ENCODE measurements around the gene DENND1B.

DENND1B gene

GRCh38 chr1:197468543-197469175, 306.6 kb downstream of the DENND1B start:
- no peak for DNase-seq (ENCODE audit: low spot score)

- DNase-seq (ENCODE audit: low spot score) = no peak
Measured at GRCh38 chr1:197467881-197468280, 307.4 kb downstream of the DENND1B start.

- DNase-seq (ENCODE audit: low spot score) = no peak
Measured at GRCh38 chr1:197466813-197467212, 308.5 kb downstream of the DENND1B start.

GRCh38 chr1:197465528-197466327, 309.6 kb downstream of the DENND1B start:
- DNase-seq (ENCODE audit: low spot score) = no peak

- DNase-seq (ENCODE audit: low spot score) = no peak
Measured at GRCh38 chr1:197464044-197464443, 311.2 kb downstream of the DENND1B start.

- DNase-seq (ENCODE audit: low spot score) = no peak
Measured at GRCh38 chr1:197463142-197463541, 312.1 kb downstream of the DENND1B start.

GRCh38 chr1:197462539-197462938, 312.7 kb downstream of the DENND1B start:
- DNase-seq (ENCODE audit: low spot score) = no peak
